Breast epithelium (tissue), 3 donors: ENCODE results near the gene KCNQ2.

ENCODE experiments used
- POLR2A ChIP-seq: fragments of 450-650 bp; IDR thresholded peaks from one replicate; pipeline ENCODE4 v1.6.1; 2016; ENCODE audit warnings: antibody characterized with exemption, mild to moderate bottlenecking, moderate library complexity
- POLR2AphosphoS5 ChIP-seq, 3 donors: sonication (generic); formaldehyde crosslinking; IDR thresholded peaks; one replicate each; pipeline ENCODE4 v1.6.1; 2017; ENCODE audit warnings: antibody characterized with exemption in 3 of 3
- TF ChIP-seq, protein P1 (sequence below), 3 donors: fragments of 450-650 bp; IDR thresholded peaks; one replicate each; pipeline ENCODE4 v1.5.1; 2016 to 2017; ENCODE audit warnings: antibody characterized with exemption in 3 of 3, mild to moderate bottlenecking in 3 of 3, moderate library complexity in 3 of 3

DNA sequence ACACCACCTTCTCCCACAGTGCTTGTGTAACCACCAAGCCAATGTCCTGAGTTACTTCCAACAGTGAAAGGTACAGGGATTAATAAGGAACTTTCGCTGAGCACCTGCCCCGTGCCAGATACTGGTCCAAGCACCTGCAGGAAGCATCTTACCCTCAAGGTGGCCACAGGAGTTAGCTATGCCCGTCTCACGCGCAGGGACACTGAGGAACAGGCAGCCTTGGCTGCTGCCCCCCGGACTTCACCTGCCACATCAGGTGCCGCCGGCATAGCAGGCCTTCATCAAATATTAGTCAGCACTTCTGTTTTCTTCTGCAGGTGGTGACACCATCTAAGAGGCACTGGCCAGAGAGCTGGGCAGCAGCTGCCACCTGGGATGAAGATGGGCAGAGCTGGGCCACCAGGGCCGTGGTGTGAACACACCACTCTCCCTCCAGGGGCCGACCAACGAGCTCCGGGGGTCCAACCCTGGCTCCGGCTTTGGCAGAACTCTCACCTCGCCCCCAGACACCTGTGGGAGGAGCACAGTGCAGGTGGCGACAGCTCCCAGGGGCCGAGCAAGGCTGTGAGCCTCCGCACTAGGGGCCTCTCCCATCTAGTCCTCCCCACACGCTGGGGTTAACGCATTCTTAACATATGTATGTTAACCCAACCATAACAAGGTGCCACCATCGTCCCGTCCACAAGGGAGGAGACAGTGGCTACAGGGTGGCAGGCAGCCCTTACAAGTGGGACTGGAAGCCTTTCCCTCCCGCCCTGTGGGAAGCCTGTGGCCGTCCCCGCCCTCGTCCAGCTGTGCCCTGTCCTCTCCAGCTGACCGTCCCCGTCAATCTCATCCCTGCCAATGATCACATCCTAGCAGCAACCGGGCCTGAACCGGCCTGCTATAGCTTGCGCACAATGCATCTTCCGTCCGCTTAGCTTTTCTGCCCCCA, 45.2 kb upstream of the KCNQ2 start:
- TF ChIP-seq POLR2AphosphoS5 (IDR thresholded peaks at IDR 0.05) (no peak), POLR2A (no peak)
- TF ChIP-seq, protein P1, sequence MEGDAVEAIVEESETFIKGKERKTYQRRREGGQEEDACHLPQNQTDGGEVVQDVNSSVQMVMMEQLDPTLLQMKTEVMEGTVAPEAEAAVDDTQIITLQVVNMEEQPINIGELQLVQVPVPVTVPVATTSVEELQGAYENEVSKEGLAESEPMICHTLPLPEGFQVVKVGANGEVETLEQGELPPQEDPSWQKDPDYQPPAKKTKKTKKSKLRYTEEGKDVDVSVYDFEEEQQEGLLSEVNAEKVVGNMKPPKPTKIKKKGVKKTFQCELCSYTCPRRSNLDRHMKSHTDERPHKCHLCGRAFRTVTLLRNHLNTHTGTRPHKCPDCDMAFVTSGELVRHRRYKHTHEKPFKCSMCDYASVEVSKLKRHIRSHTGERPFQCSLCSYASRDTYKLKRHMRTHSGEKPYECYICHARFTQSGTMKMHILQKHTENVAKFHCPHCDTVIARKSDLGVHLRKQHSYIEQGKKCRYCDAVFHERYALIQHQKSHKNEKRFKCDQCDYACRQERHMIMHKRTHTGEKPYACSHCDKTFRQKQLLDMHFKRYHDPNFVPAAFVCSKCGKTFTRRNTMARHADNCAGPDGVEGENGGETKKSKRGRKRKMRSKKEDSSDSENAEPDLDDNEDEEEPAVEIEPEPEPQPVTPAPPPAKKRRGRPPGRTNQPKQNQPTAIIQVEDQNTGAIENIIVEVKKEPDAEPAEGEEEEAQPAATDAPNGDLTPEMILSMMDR (IDR thresholded peaks at IDR 0.05), result no peak
